ENCODE data around the gene CEP128. TPM values are rescaled to one million over a fixed set of nuclear protein-coding genes. Genes with fewer than 3 reads are reported as not detected.

Gene CEP128
- polyA plus RNA-seq, 4 donors = 0.22 to 2.2 (median 1.1) TPM

DNA sequence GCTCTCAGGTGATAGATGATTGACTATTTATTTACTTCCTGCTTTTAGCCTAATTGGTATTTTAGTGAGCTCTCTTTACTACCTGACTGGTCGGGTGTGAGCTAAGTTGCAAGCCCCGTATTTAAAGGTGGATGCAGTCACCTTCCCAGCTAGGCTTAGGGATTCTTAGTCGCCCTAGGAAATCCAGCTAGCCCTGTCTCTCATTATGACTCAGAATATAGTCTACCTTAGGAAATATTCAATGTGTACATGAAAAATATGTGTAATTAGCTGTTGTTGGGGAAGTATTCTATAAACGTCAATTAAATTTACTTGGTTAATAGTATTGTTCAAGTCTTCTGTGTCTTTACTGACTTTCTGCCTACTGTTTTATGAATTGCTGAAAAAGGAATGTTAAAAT lies 423.4 kb downstream of the CEP128 start:
- no peak overlapping the region for H3K4me3 ChIP-seq (ENCODE audit: low read depth in 1 of 3, low read length in 3 of 3)
- WGBS, 3 donors = 88 to 94% (median 92%) methylated on average over 4 of the region's 4 CpGs
- no peaks in the 10 kb centered on the region for H3K4me1 ChIP-seq (ENCODE audit: control insufficient read depth in 3 of 3, insufficient read depth in 2 of 3, low read depth in 1 of 3, low read length in 2 of 3)
- H3K36me3 ChIP-seq (ENCODE audit: control insufficient read depth in 3 of 3, insufficient read depth in 2 of 3, low read depth in 1 of 3, low read length in 3 of 3) = peaks cover 0 to 3% (median 2%) of the 10 kb centered on the region in 3 donors
- no peak for DNase-seq
- H3K27ac ChIP-seq (ENCODE audit: low read depth in 1 of 3, low read length in 2 of 3) = no peak overlapping the region
- no peak for FAIRE-seq
- H3K9me3 ChIP-seq (ENCODE audit: control insufficient read depth in 2 of 2, insufficient read depth in 1 of 2, low read depth in 1 of 2, low read length in 1 of 2) = no peaks in the 10 kb centered on the region
- H3K27me3 ChIP-seq (ENCODE audit: control insufficient read depth in 3 of 3, insufficient read depth in 3 of 3, low read length in 3 of 3) = no peaks in the 10 kb centered on the region

DNA sequence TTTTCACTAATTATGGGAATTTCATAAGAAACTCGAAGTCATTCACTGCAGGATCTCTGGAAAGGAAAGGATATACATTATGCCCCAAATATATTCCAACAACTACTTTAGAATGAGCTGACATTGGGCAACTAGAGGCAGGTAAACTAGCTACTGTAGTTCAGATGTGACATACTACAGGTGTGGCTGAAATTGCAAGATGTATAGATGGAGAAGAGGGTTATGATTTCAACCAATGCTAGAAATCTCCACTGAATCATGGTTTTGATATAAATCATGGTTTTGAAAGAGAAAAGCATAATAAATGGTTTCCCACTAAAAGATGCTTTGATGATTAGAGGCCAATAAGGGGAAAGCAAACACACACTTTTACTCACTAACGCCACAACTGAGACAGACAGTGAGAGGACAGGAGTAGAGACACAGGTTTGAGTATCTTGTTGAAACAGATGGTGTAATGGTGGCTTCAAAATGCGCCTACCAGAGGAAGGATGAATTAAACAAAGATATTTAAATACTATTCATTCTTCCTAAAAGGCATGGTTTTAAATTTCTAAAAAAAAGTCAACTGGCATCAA lies 434.2 kb downstream of the CEP128 start:
- 77 to 88% (median 84%) methylated on average over 3 of the region's 3 CpGs for WGBS, 3 donors
- Histone ChIP-seq H3K4me3 (ENCODE audit: low read depth in 1 of 3, low read length in 3 of 3) (no peak overlapping the region), H3K27me3 (ENCODE audit: control insufficient read depth in 3 of 3, insufficient read depth in 3 of 3, low read length in 3 of 3) (no peaks in the 10 kb centered on the region), H3K9me3 (ENCODE audit: control insufficient read depth in 2 of 2, insufficient read depth in 1 of 2, low read depth in 1 of 2, low read length in 1 of 2) (no peaks in the 10 kb centered on the region), H3K36me3 (ENCODE audit: control insufficient read depth in 3 of 3, insufficient read depth in 2 of 3, low read depth in 1 of 3, low read length in 3 of 3) (no peaks in the 10 kb centered on the region), H3K27ac (ENCODE audit: low read depth in 1 of 3, low read length in 2 of 3) (no peak overlapping the region), H3K4me1 (ENCODE audit: control insufficient read depth in 3 of 3, insufficient read depth in 2 of 3, low read depth in 1 of 3, low read length in 2 of 3) (no peaks in the 10 kb centered on the region)
- FAIRE-seq (no peak), DNase-seq (no peak)

DNA sequence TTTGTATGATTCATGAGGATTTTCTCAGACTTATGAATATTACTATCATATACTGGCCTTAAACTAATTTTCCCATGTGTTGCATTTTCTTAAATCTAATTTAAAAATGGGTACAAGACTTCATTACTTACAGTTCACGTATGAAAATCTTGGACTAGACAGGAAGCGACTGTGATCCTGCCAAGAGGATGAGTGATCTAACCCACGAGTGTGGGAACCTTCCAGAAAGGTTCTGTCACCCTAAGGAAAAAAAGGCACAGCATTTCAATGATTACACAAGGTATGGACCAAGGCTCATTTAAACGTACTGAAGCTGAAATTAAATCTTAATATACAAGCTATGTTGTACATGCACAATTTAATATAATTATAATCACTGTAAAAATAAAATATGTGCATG lies 436.8 kb downstream of the CEP128 start:
- H3K4me3 ChIP-seq (ENCODE audit: low read depth in 1 of 3, low read length in 3 of 3) = no peak overlapping the region
- no peaks in the 10 kb centered on the region for H3K27me3 ChIP-seq (ENCODE audit: control insufficient read depth in 3 of 3, insufficient read depth in 3 of 3, low read length in 3 of 3)
- WGBS, 3 donors = 84 to 94% (median 89%) methylated on average over 4 of the region's 4 CpGs
- no peaks in the 10 kb centered on the region for H3K9me3 ChIP-seq (ENCODE audit: control insufficient read depth in 2 of 2, insufficient read depth in 1 of 2, low read depth in 1 of 2, low read length in 1 of 2)
- DNase-seq (no peak), FAIRE-seq (no peak)
- no peaks in the 10 kb centered on the region for H3K36me3 ChIP-seq (ENCODE audit: control insufficient read depth in 3 of 3, insufficient read depth in 2 of 3, low read depth in 1 of 3, low read length in 3 of 3)
- H3K27ac ChIP-seq (ENCODE audit: low read depth in 1 of 3, low read length in 2 of 3) = no peak overlapping the region
- H3K4me1 ChIP-seq (ENCODE audit: control insufficient read depth in 3 of 3, insufficient read depth in 2 of 3, low read depth in 1 of 3, low read length in 2 of 3) = no peaks in the 10 kb centered on the region

- FAIRE-seq = no peak
- DNase-seq = no peak
- Histone ChIP-seq H3K4me3 (ENCODE audit: low read depth in 1 of 3, low read length in 3 of 3) (no peak overlapping the region), H3K4me1 (ENCODE audit: control insufficient read depth in 3 of 3, insufficient read depth in 2 of 3, low read depth in 1 of 3, low read length in 2 of 3) (no peaks in the 10 kb centered on the region), H3K27ac (ENCODE audit: low read depth in 1 of 3, low read length in 2 of 3) (no peak overlapping the region), H3K9me3 (ENCODE audit: control insufficient read depth in 2 of 2, insufficient read depth in 1 of 2, low read depth in 1 of 2, low read length in 1 of 2) (no peaks in the 10 kb centered on the region), H3K27me3 (ENCODE audit: control insufficient read depth in 3 of 3, insufficient read depth in 3 of 3, low read length in 3 of 3) (no peaks in the 10 kb centered on the region), H3K36me3 (ENCODE audit: control insufficient read depth in 3 of 3, insufficient read depth in 2 of 3, low read depth in 1 of 3, low read length in 3 of 3) (no peaks in the 10 kb centered on the region)
- 76 to 92% (median 90%) methylated on average over 2 of the region's 2 CpGs for WGBS, 3 donors
Measured at GRCh38 chr14:80498533-80498932, 443.0 kb downstream of the CEP128 start.

DNA sequence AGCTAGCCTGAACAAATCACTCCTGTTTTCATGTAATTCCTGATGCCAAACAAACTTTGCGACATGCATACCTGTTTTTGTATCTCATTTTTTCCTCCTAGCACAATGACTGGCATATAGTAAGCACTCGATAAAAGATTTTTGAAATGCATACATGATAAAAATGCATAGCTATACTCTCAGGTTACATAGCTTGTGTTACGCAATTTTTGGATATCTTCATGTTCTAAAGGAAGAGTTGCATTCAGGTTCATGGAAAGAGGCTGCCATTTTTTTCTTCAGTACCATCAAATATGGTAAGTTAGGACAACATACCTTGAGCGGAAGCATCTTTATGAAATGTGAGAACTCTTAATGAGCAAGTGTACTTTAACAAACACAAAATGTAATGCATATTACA lies 445.4 kb downstream of the CEP128 start:
- Histone ChIP-seq H3K27me3 (ENCODE audit: control insufficient read depth in 3 of 3, insufficient read depth in 3 of 3, low read length in 3 of 3) (no peaks in the 10 kb centered on the region), H3K27ac (ENCODE audit: low read depth in 1 of 3, low read length in 2 of 3) (no peak overlapping the region), H3K9me3 (ENCODE audit: control insufficient read depth in 2 of 2, insufficient read depth in 1 of 2, low read depth in 1 of 2, low read length in 1 of 2) (no peaks in the 10 kb centered on the region), H3K4me3 (ENCODE audit: low read depth in 1 of 3, low read length in 3 of 3) (no peak overlapping the region), H3K36me3 (ENCODE audit: control insufficient read depth in 3 of 3, insufficient read depth in 2 of 3, low read depth in 1 of 3, low read length in 3 of 3) (no peaks in the 10 kb centered on the region), H3K4me1 (ENCODE audit: control insufficient read depth in 3 of 3, insufficient read depth in 2 of 3, low read depth in 1 of 3, low read length in 2 of 3) (peaks cover 0 to 4% (median 2%) of the 10 kb centered on the region in 3 donors)
- FAIRE-seq (no peak), DNase-seq (no peak)
- WGBS, 3 donors = 97 to 99% (median 97%) methylated on average over 4 of the region's 4 CpGs

- H3K4me1 ChIP-seq (ENCODE audit: control insufficient read depth in 3 of 3, insufficient read depth in 2 of 3, low read depth in 1 of 3, low read length in 2 of 3) = peaks cover 0 to 5% (median 3%) of the 10 kb centered on the region in 3 donors
Measured at GRCh38 chr14:80494769-80495168, 446.8 kb downstream of the CEP128 start.

DNA sequence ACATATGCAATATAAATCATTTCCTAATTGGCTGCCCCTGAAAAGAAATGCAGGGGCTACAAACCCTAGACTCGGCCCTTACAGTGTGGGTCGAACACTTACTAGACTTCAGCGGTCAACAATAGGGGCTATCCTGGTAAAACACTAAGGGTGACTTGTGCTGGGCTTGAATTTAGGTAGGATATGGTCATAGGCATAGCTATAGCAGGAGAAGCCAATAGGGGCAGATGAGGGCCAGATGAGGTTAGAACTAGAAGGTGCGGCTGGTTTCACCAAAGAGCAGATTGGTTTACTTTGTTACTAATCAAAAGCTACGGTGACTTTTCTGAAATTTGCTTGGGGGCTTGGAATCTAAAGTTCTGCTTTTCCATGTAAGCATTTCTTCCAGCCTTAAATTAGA lies 447.9 kb downstream of the CEP128 start:
- Histone ChIP-seq H3K4me1 (ENCODE audit: control insufficient read depth in 3 of 3, insufficient read depth in 2 of 3, low read depth in 1 of 3, low read length in 2 of 3) (peaks cover 0 to 5% (median 3%) of the 10 kb centered on the region in 3 donors), H3K27ac (ENCODE audit: low read depth in 1 of 3, low read length in 2 of 3) (no peak overlapping the region), H3K27me3 (ENCODE audit: control insufficient read depth in 3 of 3, insufficient read depth in 3 of 3, low read length in 3 of 3) (no peaks in the 10 kb centered on the region), H3K9me3 (ENCODE audit: control insufficient read depth in 2 of 2, insufficient read depth in 1 of 2, low read depth in 1 of 2, low read length in 1 of 2) (no peaks in the 10 kb centered on the region), H3K4me3 (ENCODE audit: low read depth in 1 of 3, low read length in 3 of 3) (no peak overlapping the region), H3K36me3 (ENCODE audit: control insufficient read depth in 3 of 3, insufficient read depth in 2 of 3, low read depth in 1 of 3, low read length in 3 of 3) (no peaks in the 10 kb centered on the region)
- no peak for DNase-seq
- 87 to 96% (median 89%) methylated on average over 5 of the region's 5 CpGs for WGBS, 3 donors
- FAIRE-seq = no peak

More at GRCh38 chr14:80494769-80495168, 446.8 kb downstream of the CEP128 start:
- DNase-seq (no peak), FAIRE-seq (no peak)
- H3K36me3 ChIP-seq (ENCODE audit: control insufficient read depth in 3 of 3, insufficient read depth in 2 of 3, low read depth in 1 of 3, low read length in 3 of 3) = no peaks in the 10 kb centered on the region
- no peak overlapping the region for H3K27ac ChIP-seq (ENCODE audit: low read depth in 1 of 3, low read length in 2 of 3)
- no peak overlapping the region for H3K4me3 ChIP-seq (ENCODE audit: low read depth in 1 of 3, low read length in 3 of 3)
- H3K27me3 ChIP-seq (ENCODE audit: control insufficient read depth in 3 of 3, insufficient read depth in 3 of 3, low read length in 3 of 3) = no peaks in the 10 kb centered on the region
- no peaks in the 10 kb centered on the region for H3K9me3 ChIP-seq (ENCODE audit: control insufficient read depth in 2 of 2, insufficient read depth in 1 of 2, low read depth in 1 of 2, low read length in 1 of 2)
- WGBS, 3 donors = 82 to 90% (median 85%) methylated on average over 2 of the region's 2 CpGs

- Histone ChIP-seq H3K36me3 (ENCODE audit: control insufficient read depth in 3 of 3, insufficient read depth in 2 of 3, low read depth in 1 of 3, low read length in 3 of 3) (no peaks in the 10 kb centered on the region), H3K9me3 (ENCODE audit: control insufficient read depth in 2 of 2, insufficient read depth in 1 of 2, low read depth in 1 of 2, low read length in 1 of 2) (no peaks in the 10 kb centered on the region), H3K4me3 (ENCODE audit: low read depth in 1 of 3, low read length in 3 of 3) (no peak overlapping the region), H3K4me1 (ENCODE audit: control insufficient read depth in 3 of 3, insufficient read depth in 2 of 3, low read depth in 1 of 3, low read length in 2 of 3) (peaks cover 0 to 5% (median 3%) of the 10 kb centered on the region in 3 donors), H3K27me3 (ENCODE audit: control insufficient read depth in 3 of 3, insufficient read depth in 3 of 3, low read length in 3 of 3) (no peaks in the 10 kb centered on the region), H3K27ac (ENCODE audit: low read depth in 1 of 3, low read length in 2 of 3) (no peak overlapping the region)
- no peak for DNase-seq
- FAIRE-seq = no peak
- 49 to 60% (median 59%) methylated on average over 2 of the region's 2 CpGs for WGBS, 3 donors
Measured at GRCh38 chr14:80491650-80492049, 449.9 kb downstream of the CEP128 start.

- Histone ChIP-seq H3K27me3 (ENCODE audit: control insufficient read depth in 3 of 3, insufficient read depth in 3 of 3, low read length in 3 of 3) (no peaks in the 10 kb centered on the region), H3K4me1 (ENCODE audit: control insufficient read depth in 3 of 3, insufficient read depth in 2 of 3, low read depth in 1 of 3, low read length in 2 of 3) (peaks cover 0 to 5% (median 3%) of the 10 kb centered on the region in 3 donors), H3K27ac (ENCODE audit: low read depth in 1 of 3, low read length in 2 of 3) (no peak overlapping the region), H3K36me3 (ENCODE audit: control insufficient read depth in 3 of 3, insufficient read depth in 2 of 3, low read depth in 1 of 3, low read length in 3 of 3) (no peaks in the 10 kb centered on the region), H3K4me3 (ENCODE audit: low read depth in 1 of 3, low read length in 3 of 3) (no peak overlapping the region), H3K9me3 (ENCODE audit: control insufficient read depth in 2 of 2, insufficient read depth in 1 of 2, low read depth in 1 of 2, low read length in 1 of 2) (no peaks in the 10 kb centered on the region)
- WGBS, 3 donors = 14 to 22% (median 17%) methylated on average over 4 of the region's 4 CpGs
- DNase-seq (peak; percentile 41 to 67), FAIRE-seq (no peak)
Measured at GRCh38 chr14:80491131-80491530, 450.4 kb downstream of the CEP128 start.

All from small intestine (tissue), 7 donors.